ENCODE measurements around the gene ZCCHC2.

GRCh38 chr18:62494764-62495163 lies 28.1 kb upstream of the ZCCHC2 start:
- TF ChIP-seq GATA3 (IDR thresholded peaks at IDR 0.05; ENCODE audit: low read depth, low read length) = no peak
- no peak for TF ChIP-seq GATA2 (IDR thresholded peaks at IDR 0.05; ENCODE audit: low read depth, low read length)
